HepG2 (cell line): ENCODE data around the gene KLB. TPM values are rescaled to one million over a fixed set of nuclear protein-coding genes. Genes with fewer than 3 reads are reported as not detected.
A peak's percentile ranks its signal among the peaks of the same experiment; 100 is the strongest.

Source experiments
- AGO1 ChIP-seq: fragments of 200-400 bp; formaldehyde crosslinking; IDR thresholded peaks from 2 replicates; pipeline ENCODE4 v1.6.1; 2017; ENCODE audit warnings: mild to moderate bottlenecking, low read depth, low read length, moderate library complexity; ENCODE audit not compliant: poor library complexity, severe bottlenecking
- DR1 ChIP-seq: sonication (generic); formaldehyde crosslinking; IDR thresholded peaks from 2 replicates; pipeline ENCODE4 v1.8.0; 2021; ENCODE audit warnings: mild to moderate bottlenecking, missing genetic modification reagents, inconsistent platforms
- HIVEP1 ChIP-seq: sonication (generic); formaldehyde crosslinking; IDR thresholded peaks from 2 replicates; pipeline ENCODE4 v1.4.0; 2020; ENCODE audit warnings: mild to moderate bottlenecking, missing genetic modification reagents
- NR1H2 ChIP-seq: sonication (generic); formaldehyde crosslinking; IDR thresholded peaks from 2 replicates; pipeline ENCODE4 v1.8.1; 2022; ENCODE audit warnings: low read depth, missing genetic modification reagents, borderline replicate concordance
- PLRG1 ChIP-seq: fragments of 450-650 bp; conservative IDR thresholded peaks from 2 replicates; pipeline ENCODE4 v1.6.1; 2016
- POGK ChIP-seq: sonication (generic); formaldehyde crosslinking; conservative IDR thresholded peaks from 2 replicates; pipeline ENCODE4 v1.8.0; 2022; ENCODE audit warnings: mild to moderate bottlenecking, moderate library complexity, missing genetic modification reagents
- SETDB1 ChIP-seq: sonication (generic); formaldehyde crosslinking; IDR thresholded peaks from 2 replicates; pipeline ENCODE4 v1.5.1; 2020; ENCODE audit warnings: missing genetic modification reagents, mild to moderate bottlenecking, borderline replicate concordance
- TAF15 ChIP-seq: fragments of 200-400 bp; formaldehyde crosslinking; IDR thresholded peaks from one replicate; pipeline ENCODE4 v1.6.1; 2018; ENCODE audit warnings: mild to moderate bottlenecking, low read depth, low read length; ENCODE audit not compliant: poor library complexity, severe bottlenecking
- ZEB1 ChIP-seq: IDR thresholded peaks from 2 replicates; pipeline ENCODE4 v1.6.1; 2012; ENCODE audit warnings: mild to moderate bottlenecking, low read depth, inconsistent platforms; ENCODE audit not compliant: insufficient replicate concordance
- ZNF101 ChIP-seq: sonication (generic); formaldehyde crosslinking; IDR thresholded peaks from 2 replicates; pipeline ENCODE4 v1.4.0; 2020; ENCODE audit warnings: mild to moderate bottlenecking, low read depth, missing genetic modification reagents, borderline replicate concordance
- ZNF543 ChIP-seq: sonication (generic); formaldehyde crosslinking; IDR thresholded peaks from 2 replicates; pipeline ENCODE4 v1.4.0; 2020; ENCODE audit warnings: mild to moderate bottlenecking, missing genetic modification reagents
- ZNF549 ChIP-seq: sonication (generic); formaldehyde crosslinking; IDR thresholded peaks from 2 replicates; pipeline ENCODE4 v1.5.0; 2020; ENCODE audit warnings: missing genetic modification reagents
- ZNF644 ChIP-seq: IDR thresholded peaks from 2 replicates; pipeline ENCODE4 v1.6.1; 2016; ENCODE audit warnings: low read depth
- ZNF687 ChIP-seq: sonication (generic); formaldehyde crosslinking; IDR thresholded peaks from 2 replicates; pipeline ENCODE4 v1.5.1; 2020; ENCODE audit warnings: mild to moderate bottlenecking, missing genetic modification reagents, moderate library complexity
- ZNF776 ChIP-seq: sonication (generic); formaldehyde crosslinking; IDR thresholded peaks from 2 replicates; pipeline ENCODE4 v1.4.0; 2020; ENCODE audit warnings: mild to moderate bottlenecking, missing genetic modification reagents
- ZNF879 ChIP-seq: sonication (generic); formaldehyde crosslinking; IDR thresholded peaks from 2 replicates; pipeline ENCODE4 v1.8.1; 2023; ENCODE audit warnings: missing genetic modification reagents
- ZSCAN25 ChIP-seq: sonication (generic); formaldehyde crosslinking; IDR thresholded peaks from 2 replicates; pipeline ENCODE4 v1.8.0; 2022; ENCODE audit warnings: mild to moderate bottlenecking, missing genetic modification reagents
- polyA plus RNA-seq, 8 experiments: library from polyadenylated mRNA; depleted of rRNA in 3 of 8; stranded (reverse) in 7 of 8; unstranded in 1 of 8; fragments of >200 nt; fragmentation: Illumina TruSeq in 4 of 8; extraction: Trizol in 4 of 8; gene quantifications; 2 replicates each; pipeline versions ENCODE4 v1.2.1 to v1.2.3, GENCODE V29; 2011 to 2016; ENCODE audit warnings: low read depth in 4 of 8, missing spikeins in 1 of 8, mixed read lengths in 1 of 8; ENCODE audit not compliant: insufficient read depth in 1 of 8
- total RNA-seq, 5 experiments: library from RNA; depleted of rRNA; stranded (reverse); fragments of >200 nt; fragmentation: Illumina TruSeq; extraction: Trizol; gene quantifications; 2 replicates each; pipeline ENCODE4 v1.2.3, GENCODE V29; 2016; ENCODE audit warnings: low read depth in 1 of 5
- TF ChIP-seq, protein P1 (sequence below): sonication (generic); formaldehyde crosslinking; IDR thresholded peaks from 2 replicates; pipeline ENCODE4 v1.5.1; 2020; ENCODE audit warnings: missing genetic modification reagents, mild to moderate bottlenecking, borderline replicate concordance
- TF ChIP-seq, protein P2 (sequence below): sonication (generic); formaldehyde crosslinking; IDR thresholded peaks from 2 replicates; pipeline ENCODE4 v1.5.1; 2020; ENCODE audit warnings: missing genetic modification reagents, mild to moderate bottlenecking, borderline replicate concordance

The KLB gene
- total and polyA plus RNA-seq, 2 of the 13 experiments (the other 11 are each of a cell fraction or from before 2014, with no cell fraction given) = 25.3 to 82.0 TPM

GRCh38 chr4:39365830-39366771 is 40.6 kb upstream of the KLB start, which contains the start of gene RFC1 (continued):
- TF ChIP-seq ZNF543 (CRISPR knock-in tag) (peak; percentile 97), NR1H2 (CRISPR knock-in tag) (peak; percentile 95; the same call in 1 of the 2 replicates), ZNF879 (CRISPR knock-in tag) (peak; percentile 97), ZSCAN25 (peak; percentile 86), TAF15 (peak; percentile 39), DR1 (CRISPR knock-in tag) (peak; percentile 84), PLRG1 (no peak), ZNF776 (CRISPR knock-in tag) (peak; percentile 98), ZNF644 (peak; percentile 37; the same call in 1 of the 2 replicates), HIVEP1 (CRISPR knock-in tag) (peak; percentile 97), ZNF549 (CRISPR knock-in tag) (no peak), AGO1 (peak; percentile 62), SETDB1 (CRISPR knock-in tag) (no peak), POGK (CRISPR knock-in tag) (peak; percentile 96), ZEB1 (peak; percentile 91), ZNF687 (CRISPR knock-in tag) (peak; percentile 100), ZNF101 (CRISPR knock-in tag) (no peak)
- TF ChIP-seq, protein P1, sequence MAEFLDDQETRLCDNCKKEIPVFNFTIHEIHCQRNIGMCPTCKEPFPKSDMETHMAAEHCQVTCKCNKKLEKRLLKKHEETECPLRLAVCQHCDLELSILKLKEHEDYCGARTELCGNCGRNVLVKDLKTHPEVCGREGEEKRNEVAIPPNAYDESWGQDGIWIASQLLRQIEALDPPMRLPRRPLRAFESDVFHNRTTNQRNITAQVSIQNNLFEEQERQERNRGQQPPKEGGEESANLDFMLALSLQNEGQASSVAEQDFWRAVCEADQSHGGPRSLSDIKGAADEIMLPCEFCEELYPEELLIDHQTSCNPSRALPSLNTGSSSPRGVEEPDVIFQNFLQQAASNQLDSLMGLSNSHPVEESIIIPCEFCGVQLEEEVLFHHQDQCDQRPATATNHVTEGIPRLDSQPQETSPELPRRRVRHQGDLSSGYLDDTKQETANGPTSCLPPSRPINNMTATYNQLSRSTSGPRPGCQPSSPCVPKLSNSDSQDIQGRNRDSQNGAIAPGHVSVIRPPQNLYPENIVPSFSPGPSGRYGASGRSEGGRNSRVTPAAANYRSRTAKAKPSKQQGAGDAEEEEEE (CRISPR knock-in tag) = no peak
- TF ChIP-seq, protein P2, sequence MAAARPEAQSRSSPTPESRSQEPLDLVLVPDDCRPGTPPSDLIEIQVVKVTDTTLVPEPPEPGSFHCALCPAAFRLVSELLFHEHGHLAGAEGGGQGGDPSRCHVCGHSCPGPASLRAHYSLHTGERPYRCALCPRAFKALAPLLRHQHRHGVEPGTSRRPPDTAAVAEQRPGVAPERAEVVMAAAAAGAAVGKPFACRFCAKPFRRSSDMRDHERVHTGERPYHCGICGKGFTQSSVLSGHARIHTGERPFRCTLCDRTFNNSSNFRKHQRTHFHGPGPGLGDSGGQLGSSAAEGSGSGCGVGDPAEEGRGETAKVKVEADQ (CRISPR knock-in tag) = peak; percentile 92; the same call in 1 of the 2 replicates
